Breast epithelium (tissue), 4 donors: ENCODE data around the gene GALNTL6. TPM values are rescaled to one million over a fixed set of nuclear protein-coding genes. Genes with fewer than 3 reads are reported as not detected.

Source experiments
- DNase-seq, 2 donors: peaks; one replicate each; pipeline ENCODE4 v3.0.0-alpha.2; 2019; ENCODE audit warnings: low spot score in 2 of 2
- H3K27ac ChIP-seq, 2 donors: fragments of 200-600 bp; sonication (generic) in 1 of 2; one replicate each; pipeline ENCODE4 v1.5.1; 2016 to 2019; ENCODE audit warnings: mild to moderate bottlenecking in 1 of 2
- H3K27me3 ChIP-seq, 2 donors: fragments of 200-600 bp; sonication (generic) in 1 of 2; one replicate each; pipeline versions ENCODE4 v1.5.1 to v1.6.0; 2017 to 2019; ENCODE audit warnings: control low read depth in 1 of 2, mild to moderate bottlenecking in 1 of 2
- H3K36me3 ChIP-seq: fragments of 200-600 bp; one replicate; pipeline ENCODE4 v1.5.1; 2019
- H3K4me1 ChIP-seq, 2 donors: fragments of 200-600 bp; sonication (generic); one replicate each; pipeline ENCODE4 v1.5.1; 2016 to 2019; ENCODE audit warnings: control low read depth in 1 of 2
- H3K4me3 ChIP-seq, 3 donors: fragments of 200-600 bp; sonication (generic); 1 replicate in 2 of 3; 2 replicates in 1 of 3; pipeline ENCODE4 v1.5.1; 2016 to 2019; ENCODE audit warnings: mild to moderate bottlenecking in 3 of 3, moderate library complexity in 2 of 3
- H3K9me3 ChIP-seq, 2 donors: fragments of 200-600 bp; sonication (generic) in 1 of 2; one replicate each; pipeline ENCODE4 v1.5.1; 2016 to 2019; ENCODE audit warnings: control low read depth in 1 of 2
- CTCF ChIP-seq, 3 donors: fragments of 450-650 bp; IDR thresholded peaks; one replicate each; pipeline ENCODE4 v1.5.1; 2016 to 2017; ENCODE audit warnings: antibody characterized with exemption in 3 of 3, mild to moderate bottlenecking in 3 of 3, moderate library complexity in 3 of 3
- POLR2A ChIP-seq: fragments of 450-650 bp; IDR thresholded peaks from one replicate; pipeline ENCODE4 v1.6.1; 2016; ENCODE audit warnings: antibody characterized with exemption, mild to moderate bottlenecking, moderate library complexity
- POLR2AphosphoS5 ChIP-seq, 3 donors: sonication (generic); formaldehyde crosslinking; IDR thresholded peaks; one replicate each; pipeline ENCODE4 v1.6.1; 2017; ENCODE audit warnings: antibody characterized with exemption in 3 of 3
- intact Hi-C: fragments of 100-400 bp; cut with DNase I; formaldehyde crosslinking; loops from one replicate; pipeline ENCODE4 v1.15.1; 2023; ENCODE audit warnings: low total_unique reads
- total RNA-seq, 3 donors: library from RNA; depleted of rRNA; stranded (reverse); fragments of >200 nt; gene quantifications; one replicate each; pipeline ENCODE4 v1.1.0, GENCODE V29; 2016

Gene GALNTL6
- total RNA-seq, 3 donors from 2014 or later, result 0.29 to 0.98 TPM; not detected in 1

- Histone ChIP-seq H3K27ac (no peak overlapping the region), H3K36me3 (no peaks in the 10 kb centered on the region), H3K9me3 (no peaks in the 10 kb centered on the region), H3K27me3 (no peaks in the 10 kb centered on the region), H3K4me1 (no peaks in the 10 kb centered on the region), H3K4me3 (no peak overlapping the region)
- DNase-seq, result no peak
- TF ChIP-seq CTCF (IDR thresholded peaks at IDR 0.05) (no peak), POLR2A (no peak)
- intact Hi-C loops, result no loop called here
These were observed 549.4 kb downstream of the GALNTL6 start for GRCh38 chr4:172362569-172362968.

- H3K9me3 ChIP-seq, result peaks cover 0 to 9% of the 10 kb centered on the region in 2 donors
- no peaks in the 10 kb centered on the region for H3K36me3 ChIP-seq
- no peaks in the 10 kb centered on the region for H3K27me3 ChIP-seq
- no peaks in the 10 kb centered on the region for H3K4me1 ChIP-seq
- no peak for TF ChIP-seq CTCF (IDR thresholded peaks at IDR 0.05)
- no peak for TF ChIP-seq POLR2A
- H3K27ac ChIP-seq, result no peak overlapping the region
- H3K4me3 ChIP-seq, result no peak overlapping the region
- intact Hi-C loops, result no loop called here
- DNase-seq, result no peak
These were observed 556.3 kb downstream of the GALNTL6 start for GRCh38 chr4:172369471-172369959.

- TF ChIP-seq POLR2A (no peak), CTCF (IDR thresholded peaks at IDR 0.05) (no peak), POLR2AphosphoS5 (IDR thresholded peaks at IDR 0.05) (no peak)
- H3K9me3 ChIP-seq, result no peaks in the 10 kb centered on the region
- DNase-seq, result no peak
- H3K36me3 ChIP-seq, result no peaks in the 10 kb centered on the region
- no peak overlapping the region for H3K27ac ChIP-seq
- no peaks in the 10 kb centered on the region for H3K27me3 ChIP-seq
- intact Hi-C loops, result no loop called here
- no peaks in the 10 kb centered on the region for H3K4me1 ChIP-seq
- no peak overlapping the region for H3K4me3 ChIP-seq
These were observed 564.4 kb downstream of the GALNTL6 start for GRCh38 chr4:172377486-172378140.

GRCh38 chr4:172379834-172380233, 566.6 kb downstream of the GALNTL6 start:
- no peak overlapping the region for H3K4me3 ChIP-seq
- H3K27ac ChIP-seq, result no peak overlapping the region
- DNase-seq, result no peak
- TF ChIP-seq POLR2AphosphoS5 (IDR thresholded peaks at IDR 0.05) (no peak), CTCF (IDR thresholded peaks at IDR 0.05) (no peak), POLR2A (no peak)
- no peaks in the 10 kb centered on the region for H3K36me3 ChIP-seq
- no peaks in the 10 kb centered on the region for H3K4me1 ChIP-seq
- H3K9me3 ChIP-seq, result no peaks in the 10 kb centered on the region
- H3K27me3 ChIP-seq, result no peaks in the 10 kb centered on the region
- intact Hi-C loops, result no loop called here

- no peak overlapping the region for H3K27ac ChIP-seq
- H3K4me1 ChIP-seq, result no peaks in the 10 kb centered on the region
- no peak for DNase-seq
- intact Hi-C loops, result no loop called here
- no peak overlapping the region for H3K4me3 ChIP-seq
- H3K27me3 ChIP-seq, result no peaks in the 10 kb centered on the region
- no peaks in the 10 kb centered on the region for H3K36me3 ChIP-seq
- no peak for TF ChIP-seq POLR2A
- TF ChIP-seq POLR2AphosphoS5 (IDR thresholded peaks at IDR 0.05), result no peak
- TF ChIP-seq CTCF (IDR thresholded peaks at IDR 0.05), result no peak
- no peaks in the 10 kb centered on the region for H3K9me3 ChIP-seq
These were observed 577.1 kb downstream of the GALNTL6 start for GRCh38 chr4:172390331-172390730.
